Kidney epithelial cell (primary cell): ENCODE measurements around the gene SPTA1. TPM values are rescaled to one million over a fixed set of nuclear protein-coding genes. Genes with fewer than 3 reads are reported as not detected.

Experiments
- DNase-seq: peaks from one replicate; pipeline ENCODE4 v3.0.0-alpha.2; 2010; ENCODE audit warnings: low read depth
- H3K27me3 ChIP-seq: 2 replicates; pipeline ENCODE4 v1.6.0; 2011; ENCODE audit warnings: low read length; ENCODE audit not compliant: control insufficient read depth, insufficient read depth
- H3K36me3 ChIP-seq: 2 replicates; pipeline ENCODE4 v1.5.1; 2011; ENCODE audit warnings: low read length; ENCODE audit not compliant: control insufficient read depth, insufficient read depth
- H3K4me3 ChIP-seq: 2 replicates; pipeline ENCODE4 v1.5.1; 2011; ENCODE audit warnings: low read depth, mild to moderate bottlenecking, control low read depth, low read length
- CTCF ChIP-seq: IDR thresholded peaks from 2 replicates; pipeline ENCODE4 v1.5.1; 2011; ENCODE audit warnings: mild to moderate bottlenecking, moderate library complexity, low read length, control low read depth, inconsistent platforms; ENCODE audit not compliant: insufficient read depth, poor library complexity, severe bottlenecking
- total RNA-seq: library from RNA; depleted of rRNA; stranded (reverse); fragments of >200 nt; gene quantifications from 2 replicates; pipeline ENCODE4 v1.2.3, GENCODE V29; 2015

The SPTA1 gene
- total RNA-seq, 1 donor from 2014 or later = not detected

- Histone ChIP-seq H3K4me3 (no peak overlapping the region), H3K27me3 (no peaks in the 10 kb centered on the region), H3K36me3 (no peaks in the 10 kb centered on the region)
- DNase-seq = no peak
- no peak for TF ChIP-seq CTCF
Measured at GRCh38 chr1:158638146-158638545, 48.4 kb downstream of the SPTA1 start.

- no peaks in the 10 kb centered on the region for H3K27me3 ChIP-seq
- no peak overlapping the region for H3K4me3 ChIP-seq
- no peak for DNase-seq
- H3K36me3 ChIP-seq = no peaks in the 10 kb centered on the region
- TF ChIP-seq CTCF = no peak
Measured at GRCh38 chr1:158613764-158614163, 72.8 kb downstream of the SPTA1 start.

GRCh38 chr1:158611916-158612315 lies 74.6 kb downstream of the SPTA1 start:
- no peaks in the 10 kb centered on the region for H3K36me3 ChIP-seq
- no peak for TF ChIP-seq CTCF
- H3K4me3 ChIP-seq = no peak overlapping the region
- H3K27me3 ChIP-seq = no peaks in the 10 kb centered on the region
- no peak for DNase-seq

- no peaks in the 10 kb centered on the region for H3K36me3 ChIP-seq
- no peaks in the 10 kb centered on the region for H3K27me3 ChIP-seq
- no peak for DNase-seq
- TF ChIP-seq CTCF = no peak
- H3K4me3 ChIP-seq = no peak overlapping the region
Measured at GRCh38 chr1:158607296-158607695, 79.2 kb downstream of the SPTA1 start.

GRCh38 chr1:158604968-158605367 lies 81.5 kb downstream of the SPTA1 start, which contains the start of gene OR10Z1:
OR10Z1 (plus strand) TSS chr1:158605268; CDS start chr1:158606439, 1,171 bp downstream.
- Histone ChIP-seq H3K27me3 (no peaks in the 10 kb centered on the region), H3K4me3 (no peak within 1 kb of the TSS), H3K36me3 (no peaks in the 10 kb centered on the region)
- TF ChIP-seq CTCF = no peak
- DNase-seq = no peak

DNA sequence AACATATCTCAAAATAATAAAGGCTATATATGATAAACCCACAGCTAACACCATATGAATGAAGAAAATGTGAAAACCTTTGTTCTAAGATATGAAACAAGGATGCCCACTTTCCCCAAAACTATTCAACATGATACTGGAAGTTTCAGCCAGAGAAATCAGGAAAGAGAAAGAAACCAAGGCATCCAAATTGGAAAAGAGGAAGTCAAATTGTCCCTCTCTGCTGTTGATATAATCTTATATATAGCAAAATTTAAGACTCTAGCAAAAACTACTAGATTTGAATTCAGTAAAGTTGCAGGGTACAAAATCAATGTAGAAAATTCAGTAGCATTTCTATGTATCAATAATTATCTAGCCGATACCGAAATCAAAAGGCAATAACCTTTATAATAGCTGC lies 85.8 kb downstream of the SPTA1 start:
- Histone ChIP-seq H3K4me3 (no peak overlapping the region), H3K27me3 (no peaks in the 10 kb centered on the region), H3K36me3 (no peaks in the 10 kb centered on the region)
- DNase-seq = no peak
- TF ChIP-seq CTCF = no peak
